ENCODE data around the gene TTC34.

GRCh38 chr1:2636733-2637132 lies 164.8 kb downstream of the TTC34 start:
- TF ChIP-seq TAF1 (IDR thresholded peaks at IDR 0.05; ENCODE audit: borderline replicate concordance, low read depth, low read length) (no peak), POLR2A (IDR thresholded peaks at IDR 0.05; ENCODE audit: low read depth, low read length) (no peak)

All from GM12892 (cell line).